ENCODE measurements around the gene ERC2. TPM values are rescaled to one million over a fixed set of nuclear protein-coding genes. Genes with fewer than 3 reads are reported as not detected.

ERC2 gene
- polyA plus RNA-seq, 2 of the 4 experiments (the other 2 are of a cell fraction) = 0.16 TPM; not detected in 1

DNA sequence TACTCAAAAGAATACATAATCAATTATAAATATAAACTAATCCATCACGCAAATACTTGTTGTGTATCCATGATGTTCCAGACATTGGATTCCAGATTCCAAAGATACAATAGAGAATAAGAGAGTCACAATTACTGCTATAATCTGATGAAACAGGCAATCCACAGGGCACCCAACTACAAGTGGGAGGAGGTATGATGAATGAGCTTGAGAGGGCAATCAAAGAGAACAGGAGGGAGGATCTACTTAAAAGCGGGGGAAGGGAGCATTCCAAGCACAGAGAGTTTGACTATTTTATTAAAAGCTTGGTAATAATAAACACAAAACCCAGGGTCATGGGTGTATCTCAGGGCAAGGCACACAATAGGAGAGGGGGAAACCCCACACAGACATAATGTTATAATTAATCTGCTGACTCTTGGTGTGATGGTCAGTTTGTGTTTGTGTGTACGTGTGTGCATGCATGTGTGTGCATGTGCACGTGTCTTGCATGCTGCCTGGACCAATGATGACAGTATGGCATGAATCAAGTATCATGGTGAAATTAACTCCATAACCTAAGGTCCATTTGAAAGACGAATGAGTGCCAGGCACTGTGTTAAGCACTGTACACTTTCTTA lies 655.8 kb downstream of the ERC2 start:
- DNase-seq (ENCODE audit: low read depth in 1 of 2, low spot score in 1 of 2) (no peak), FAIRE-seq (no peak), ATAC-seq (no peak)
- ChIA-PET POLR2A (no interaction called here), CTCF (no interaction called here)
- no peak overlapping the region for H3K27ac ChIP-seq
- 9% methylated on average over 5 of the region's 5 CpGs for WGBS (ENCODE audit: missing lambda C conversion rate)
- H3K4me2 ChIP-seq = no peak overlapping the region
- H3K4me3 ChIP-seq = no peak overlapping the region
- H3K9me3 ChIP-seq = no peaks in the 10 kb centered on the region
- TF ChIP-seq RARB (CRISPR knock-in tag; IDR thresholded peaks at IDR 0.05) (no peak), FOSL2 (IDR thresholded peaks at IDR 0.05) (no peak), FOSL2 (CRISPR knock-in tag; IDR thresholded peaks at IDR 0.05) (no peak), HEYL (CRISPR knock-in tag; IDR thresholded peaks at IDR 0.05) (no peak), RCOR1 (IDR thresholded peaks at IDR 0.05; ENCODE audit: low read depth, low read length) (no peak), HOXA7 (CRISPR knock-in tag; IDR thresholded peaks at IDR 0.05) (no peak), BHLHE40 (IDR thresholded peaks at IDR 0.05; ENCODE audit: low read depth, low read length) (no peak), JUNB (IDR thresholded peaks at IDR 0.05) (no peak), MAX (IDR thresholded peaks at IDR 0.05) (no peak), EHMT2 (IDR thresholded peaks at IDR 0.05; ENCODE audit: low read depth) (no peak), EP300 (IDR thresholded peaks at IDR 0.05) (no peak), CBX2 (IDR thresholded peaks at IDR 0.05; ENCODE audit: borderline replicate concordance, low read depth) (no peak), ZFP36 (IDR thresholded peaks at IDR 0.05; ENCODE audit: borderline replicate concordance, partially characterized antibody) (no peak), ESRRA (IDR thresholded peaks at IDR 0.05; ENCODE audit: borderline replicate concordance, low read length) (no peak)
- TF ChIP-seq, protein P1, sequence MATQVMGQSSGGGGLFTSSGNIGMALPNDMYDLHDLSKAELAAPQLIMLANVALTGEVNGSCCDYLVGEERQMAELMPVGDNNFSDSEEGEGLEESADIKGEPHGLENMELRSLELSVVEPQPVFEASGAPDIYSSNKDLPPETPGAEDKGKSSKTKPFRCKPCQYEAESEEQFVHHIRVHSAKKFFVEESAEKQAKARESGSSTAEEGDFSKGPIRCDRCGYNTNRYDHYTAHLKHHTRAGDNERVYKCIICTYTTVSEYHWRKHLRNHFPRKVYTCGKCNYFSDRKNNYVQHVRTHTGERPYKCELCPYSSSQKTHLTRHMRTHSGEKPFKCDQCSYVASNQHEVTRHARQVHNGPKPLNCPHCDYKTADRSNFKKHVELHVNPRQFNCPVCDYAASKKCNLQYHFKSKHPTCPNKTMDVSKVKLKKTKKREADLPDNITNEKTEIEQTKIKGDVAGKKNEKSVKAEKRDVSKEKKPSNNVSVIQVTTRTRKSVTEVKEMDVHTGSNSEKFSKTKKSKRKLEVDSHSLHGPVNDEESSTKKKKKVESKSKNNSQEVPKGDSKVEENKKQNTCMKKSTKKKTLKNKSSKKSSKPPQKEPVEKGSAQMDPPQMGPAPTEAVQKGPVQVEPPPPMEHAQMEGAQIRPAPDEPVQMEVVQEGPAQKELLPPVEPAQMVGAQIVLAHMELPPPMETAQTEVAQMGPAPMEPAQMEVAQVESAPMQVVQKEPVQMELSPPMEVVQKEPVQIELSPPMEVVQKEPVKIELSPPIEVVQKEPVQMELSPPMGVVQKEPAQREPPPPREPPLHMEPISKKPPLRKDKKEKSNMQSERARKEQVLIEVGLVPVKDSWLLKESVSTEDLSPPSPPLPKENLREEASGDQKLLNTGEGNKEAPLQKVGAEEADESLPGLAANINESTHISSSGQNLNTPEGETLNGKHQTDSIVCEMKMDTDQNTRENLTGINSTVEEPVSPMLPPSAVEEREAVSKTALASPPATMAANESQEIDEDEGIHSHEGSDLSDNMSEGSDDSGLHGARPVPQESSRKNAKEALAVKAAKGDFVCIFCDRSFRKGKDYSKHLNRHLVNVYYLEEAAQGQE (IDR thresholded peaks at IDR 0.05) = no peak
- TF ChIP-seq, protein P2, sequence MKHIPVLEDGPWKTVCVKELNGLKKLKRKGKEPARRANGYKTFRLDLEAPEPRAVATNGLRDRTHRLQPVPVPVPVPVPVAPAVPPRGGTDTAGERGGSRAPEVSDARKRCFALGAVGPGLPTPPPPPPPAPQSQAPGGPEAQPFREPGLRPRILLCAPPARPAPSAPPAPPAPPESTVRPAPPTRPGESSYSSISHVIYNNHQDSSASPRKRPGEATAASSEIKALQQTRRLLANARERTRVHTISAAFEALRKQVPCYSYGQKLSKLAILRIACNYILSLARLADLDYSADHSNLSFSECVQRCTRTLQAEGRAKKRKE (CRISPR knock-in tag; IDR thresholded peaks at IDR 0.05; ENCODE audit: low read depth) = no peak
- H3K4me1 ChIP-seq = no peaks in the 10 kb centered on the region

DNA sequence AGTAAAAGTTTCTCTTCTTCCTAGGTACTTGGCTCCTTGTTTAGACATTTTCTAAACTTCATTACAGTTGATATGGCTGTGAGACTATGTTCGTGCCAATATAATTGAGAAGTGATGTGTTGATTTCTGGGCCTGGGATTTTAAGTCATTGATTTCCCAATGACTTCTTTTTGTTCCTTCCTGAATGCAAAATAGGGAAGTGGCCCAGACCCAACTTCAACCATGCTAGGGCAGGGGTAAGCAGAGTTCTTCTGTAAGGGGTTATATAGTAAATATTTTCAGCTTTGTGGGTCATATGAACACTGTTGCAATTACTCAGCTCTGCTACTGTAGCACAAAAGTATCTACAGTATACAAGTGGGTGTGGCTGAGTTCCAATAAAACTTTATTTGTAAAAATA lies 661.1 kb downstream of the ERC2 start:
- no peaks in the 10 kb centered on the region for H3K4me1 ChIP-seq
- TF ChIP-seq MAFK (IDR thresholded peaks at IDR 0.05; ENCODE audit: partially characterized antibody) (no peak), HDAC2 (IDR thresholded peaks at IDR 0.05) (no peak), HOXB13 (CRISPR knock-in tag; IDR thresholded peaks at IDR 0.05; ENCODE audit: low read depth) (no peak), EHMT2 (IDR thresholded peaks at IDR 0.05; ENCODE audit: low read depth) (no peak), TFCP2L1 (CRISPR knock-in tag; IDR thresholded peaks at IDR 0.05) (no peak), ESRRA (IDR thresholded peaks at IDR 0.05; ENCODE audit: borderline replicate concordance, low read length) (no peak), NFE2L2 (conservative IDR thresholded peaks at IDR 0.05; ENCODE audit: low read length) (no peak), MYC (IDR thresholded peaks at IDR 0.05; ENCODE audit: borderline replicate concordance, low read length) (no peak), HOXB5 (CRISPR knock-in tag; IDR thresholded peaks at IDR 0.05) (no peak), POLR2AphosphoS2 (conservative IDR thresholded peaks at IDR 0.05; ENCODE audit: low read length) (no peak), EP300 (IDR thresholded peaks at IDR 0.05) (no peak), ELK1 (IDR thresholded peaks at IDR 0.05; ENCODE audit: low read depth, low read length) (no peak), FOSL2 (IDR thresholded peaks at IDR 0.05) (no peak), FOSL2 (CRISPR knock-in tag; IDR thresholded peaks at IDR 0.05) (no peak), FOXS1 (CRISPR knock-in tag; IDR thresholded peaks at IDR 0.05) (no peak)
- TF ChIP-seq, protein P1 (IDR thresholded peaks at IDR 0.05) = no peak
- H3K27ac ChIP-seq = no peak overlapping the region
- ATAC-seq (no peak), FAIRE-seq (no peak), DNase-seq (ENCODE audit: low read depth in 1 of 2, low spot score in 1 of 2) (no peak)
- no peak overlapping the region for H3K4me2 ChIP-seq
- CTCF ChIA-PET = interaction anchor here (0.8 kb wide), 1 partner anchor 16 kb away, joined by 3 read pairs; no protein-coding TSS in a partner anchor
- POLR2A ChIA-PET = no interaction called here
- H3K4me3 ChIP-seq = no peak overlapping the region
- no peaks in the 10 kb centered on the region for H3K9me3 ChIP-seq
- 12% methylated on average over 1 of the region's 1 CpG for WGBS (ENCODE audit: missing lambda C conversion rate)
